WTC11 (cell line): ENCODE measurements around the gene OLFM1.

Experiments used
- CTCF ChIP-seq: fragments of 200-600 bp; IDR thresholded peaks from 2 replicates; pipeline ENCODE4 v1.8.0; 2022; ENCODE audit warnings: antibody characterized with exemption
- ETV6 ChIP-seq: sonication (generic); formaldehyde crosslinking; IDR thresholded peaks from 2 replicates; pipeline ENCODE4 v1.8.1; 2022; ENCODE audit warnings: mild to moderate bottlenecking, missing genetic modification reagents
- OVOL2 ChIP-seq: fragments of 250-450 bp; sonication (Bioruptor Pico); IDR thresholded peaks from 2 replicates; pipeline ENCODE4 v1.9.0; 2021; ENCODE audit warnings: mild to moderate bottlenecking, borderline replicate concordance
- USF2 ChIP-seq: sonication (generic); formaldehyde crosslinking; IDR thresholded peaks from 2 replicates; pipeline ENCODE4 v1.8.1; 2023; ENCODE audit warnings: mild to moderate bottlenecking, missing genetic modification reagents, moderate library complexity
- ZBTB21 ChIP-seq: sonication (generic); formaldehyde crosslinking; IDR thresholded peaks from 2 replicates; pipeline ENCODE4 v1.8.1; 2023; ENCODE audit warnings: mild to moderate bottlenecking, missing genetic modification reagents, borderline replicate concordance

GRCh38 chr9:135164036-135164435 lies 76.6 kb downstream of the OLFM1 start:
- TF ChIP-seq ETV6 (no peak), CTCF (no peak), OVOL2 (CRISPR knock-in tag) (no peak), ZBTB21 (CRISPR knock-in tag) (no peak), USF2 (CRISPR knock-in tag) (no peak)
